Measurements from ENCODE around the gene MBNL2.

Gene MBNL2

GRCh38 chr13:97279913-97280312 is 57.8 kb downstream of the MBNL2 start:
- Histone ChIP-seq H4K20me1 (ENCODE audit: insufficient read depth, low read length) (no peaks in the 10 kb centered on the region), H3K9me3 (replicated peaks; ENCODE audit: insufficient read depth, low read length) (no peaks in the 10 kb centered on the region), H2AFZ (ENCODE audit: low read length) (no peak overlapping the region), H3F3A (ENCODE audit: insufficient read depth, low read length) (no peaks in the 10 kb centered on the region), H3K36me3 (replicated peaks; ENCODE audit: insufficient read depth, low read length) (peaks cover 4% of the 10 kb centered on the region), H3K27ac (ENCODE audit: low read length) (no peak overlapping the region), H3K9ac (ENCODE audit: low read length) (no peak overlapping the region), H3K4me1 (ENCODE audit: low read length) (0 out of 2 replicates have a peak, but pooled peaks cover 6% of the 10 kb centered on the region), H3K4me2 (ENCODE audit: low read depth, low read length) (no peak overlapping the region), H3K4me3 (ENCODE audit: low read length) (no peak overlapping the region), H3K9me2 (replicated peaks; ENCODE audit: insufficient read depth, low read length) (no peaks in the 10 kb centered on the region), H3K79me2 (ENCODE audit: low read length) (peaks cover 95% of the 10 kb centered on the region), H3K27me3 (replicated peaks; ENCODE audit: insufficient read depth, low read length) (no peaks in the 10 kb centered on the region)
- TF ChIP-seq EZH2phosphoT487 (IDR thresholded peaks at IDR 0.05; ENCODE audit: low read length) (no peak), CTCF (IDR thresholded peaks at IDR 0.05; ENCODE audit: low read length) (no peak), EZH2 (optimal IDR thresholded peaks at IDR 0.05; ENCODE audit: low read depth, low read length) (no peak)
- DNase-seq, result no peak

GRCh38 chr13:97280478-97280877 is 58.3 kb downstream of the MBNL2 start:
- Histone ChIP-seq H3K4me1 (ENCODE audit: low read length) (0 out of 2 replicates have a peak, but pooled peaks cover 6% of the 10 kb centered on the region), H3F3A (ENCODE audit: insufficient read depth, low read length) (no peaks in the 10 kb centered on the region), H3K79me2 (ENCODE audit: low read length) (peaks cover 95% of the 10 kb centered on the region)

GRCh38 chr13:97281028-97281427 is 58.9 kb downstream of the MBNL2 start:
- peaks cover 93% of the 10 kb centered on the region for H3K79me2 ChIP-seq (ENCODE audit: low read length)
- TF ChIP-seq EZH2 (optimal IDR thresholded peaks at IDR 0.05; ENCODE audit: low read depth, low read length), result no peak
- no peak for TF ChIP-seq CTCF (IDR thresholded peaks at IDR 0.05; ENCODE audit: low read length)
- no peak for TF ChIP-seq EZH2phosphoT487 (IDR thresholded peaks at IDR 0.05; ENCODE audit: low read length)
- no peak overlapping the region for H3K27ac ChIP-seq (ENCODE audit: low read length)

More at GRCh38 chr13:97280478-97280877, 58.3 kb downstream of the MBNL2 start:
- Histone ChIP-seq H3K9me3 (replicated peaks; ENCODE audit: insufficient read depth, low read length) (no peaks in the 10 kb centered on the region), H3K9me2 (replicated peaks; ENCODE audit: insufficient read depth, low read length) (no peaks in the 10 kb centered on the region), H3K27me3 (replicated peaks; ENCODE audit: insufficient read depth, low read length) (no peaks in the 10 kb centered on the region), H3K4me3 (ENCODE audit: low read length) (no peak overlapping the region), H3K27ac (ENCODE audit: low read length) (no peak overlapping the region), H3K9ac (ENCODE audit: low read length) (no peak overlapping the region), H3K36me3 (replicated peaks; ENCODE audit: insufficient read depth, low read length) (peaks cover 4% of the 10 kb centered on the region), H2AFZ (ENCODE audit: low read length) (no peak overlapping the region), H4K20me1 (ENCODE audit: insufficient read depth, low read length) (no peaks in the 10 kb centered on the region), H3K4me2 (ENCODE audit: low read depth, low read length) (no peak overlapping the region)
- TF ChIP-seq EZH2phosphoT487 (IDR thresholded peaks at IDR 0.05; ENCODE audit: low read length) (no peak), CTCF (IDR thresholded peaks at IDR 0.05; ENCODE audit: low read length) (no peak), EZH2 (optimal IDR thresholded peaks at IDR 0.05; ENCODE audit: low read depth, low read length) (no peak)
- no peak for DNase-seq

More at GRCh38 chr13:97281028-97281427, 58.9 kb downstream of the MBNL2 start:
- Histone ChIP-seq H3F3A (ENCODE audit: insufficient read depth, low read length) (no peaks in the 10 kb centered on the region), H3K27me3 (replicated peaks; ENCODE audit: insufficient read depth, low read length) (no peaks in the 10 kb centered on the region), H3K36me3 (replicated peaks; ENCODE audit: insufficient read depth, low read length) (no peaks in the 10 kb centered on the region; the same call in 1 of the 2 replicates), H3K4me3 (ENCODE audit: low read length) (no peak overlapping the region), H3K9ac (ENCODE audit: low read length) (no peak overlapping the region), H3K4me1 (ENCODE audit: low read length) (0 out of 2 replicates have a peak, but pooled peaks cover 6% of the 10 kb centered on the region), H3K4me2 (ENCODE audit: low read depth, low read length) (no peak overlapping the region), H4K20me1 (ENCODE audit: insufficient read depth, low read length) (no peaks in the 10 kb centered on the region), H2AFZ (ENCODE audit: low read length) (no peak overlapping the region), H3K9me3 (replicated peaks; ENCODE audit: insufficient read depth, low read length) (no peaks in the 10 kb centered on the region), H3K9me2 (replicated peaks; ENCODE audit: insufficient read depth, low read length) (no peaks in the 10 kb centered on the region)
- DNase-seq, result no peak

Measured in MM.1S (cell line).